K562 (cell line): Measurements from ENCODE around the gene DEDD2. TPM values are rescaled to one million over a fixed set of nuclear protein-coding genes. Genes with fewer than 3 reads are reported as not detected.

Source experiments
- BMI1 ChIP-seq: fragments of 150-350 bp; IDR thresholded peaks from 2 replicates; pipeline ENCODE4 v1.6.1; 2014; ENCODE audit warnings: low read length
- CCAR2 ChIP-seq: fragments of 200-400 bp; formaldehyde crosslinking; IDR thresholded peaks from 2 replicates; pipeline ENCODE4 v1.6.1; 2017; ENCODE audit warnings: mild to moderate bottlenecking, low read depth, low read length
- CHD7 ChIP-seq: fragments of 200-600 bp; sonication (generic); IDR thresholded peaks from one replicate; pipeline ENCODE4 v1.6.1; 2012; ENCODE audit warnings: mild to moderate bottlenecking, low read depth, low read length, inconsistent platforms
- EP400 ChIP-seq: fragments of 450-650 bp; IDR thresholded peaks from 2 replicates; pipeline ENCODE4 v1.6.1; 2017; ENCODE audit warnings: antibody characterized with exemption, mild to moderate bottlenecking, moderate library complexity
- PRDM10 ChIP-seq: fragments of 450-650 bp; IDR thresholded peaks from 2 replicates; pipeline ENCODE4 v1.6.1; 2018; ENCODE audit not compliant: partially characterized antibody
- SETDB1 ChIP-seq: IDR thresholded peaks from one replicate; pipeline ENCODE4 v1.6.1; 2012; ENCODE audit warnings: low read length, control low read depth, inconsistent platforms
- SRF ChIP-seq, 2 experiments: fragments of 250-450, 450-650 bp in 1 of 2; sonication (Bioruptor Pico) in 1 of 2; sonication (generic) in 1 of 2; formaldehyde crosslinking; IDR thresholded peaks; 2 replicates each; pipeline versions ENCODE4 v1.5.0 to v1.5.1; 2020 to 2022; ENCODE audit warnings: mild to moderate bottlenecking in 1 of 2, missing genetic modification reagents in 1 of 2
- ZNF395 ChIP-seq: fragments of 200-800 bp; sonication (Bioruptor generic); IDR thresholded peaks from 2 replicates; pipeline ENCODE4 v1.6.1; 2017; ENCODE audit warnings: missing genetic modification characterization, missing compliant biosample characterization
- ZNF584 ChIP-seq: fragments of 200-800 bp; sonication (Bioruptor generic); IDR thresholded peaks from 2 replicates; pipeline ENCODE4 v1.6.1; 2016; ENCODE audit warnings: low read depth, mild to moderate bottlenecking, missing genetic modification characterization, missing compliant biosample characterization
- polyA plus RNA-seq, 8 experiments: library from polyadenylated mRNA; depleted of rRNA in 4 of 8; stranded (reverse) in 5 of 8; unstranded in 3 of 8; fragments of >200 nt; fragmentation: Nextera tagmentation in 2 of 8; fragmentation: Illumina TruSeq in 1 of 8; extraction: Ambion mirVana in 2 of 8; extraction: Trizol in 1 of 8; gene quantifications; 2 replicates each; pipeline versions ENCODE4 v1.2.1 to v1.2.3, GENCODE V29; 2011 to 2014; ENCODE audit warnings: inconsistent platforms in 1 of 8, missing spikeins in 1 of 8
- total RNA-seq, 7 experiments: library from RNA; depleted of rRNA in 6 of 7; stranded (reverse); fragments of >200 nt in 6 of 7; fragmentation: Illumina TruSeq in 2 of 7; extraction: Trizol in 2 of 7; gene quantifications; 2 replicates each; pipeline versions ENCODE4 v1.2.1 to v1.2.3, GENCODE V29; 2011 to 2021; ENCODE audit warnings: low replicate concordance in 1 of 7

Gene DEDD2
- total and polyA plus RNA-seq, 9 of the 15 experiments (the other 6 are each of a cell fraction or from before 2014, with no cell fraction given), result 4.3 to 43.0 (median 29.2) TPM

GRCh38 chr19:42242512-42243409 is 25.3 kb upstream of the DEDD2 start, which contains the start of gene GSK3A (continued):
- TF ChIP-seq CHD7 (no peak), ZNF395 (peak; percentile 93), CCAR2 (no peak), BMI1 (0 out of 2 replicates have a peak, but pooled peaks have one; percentile 35), EP400 (peak; percentile 71), ZNF584 (CRISPR knock-in tag) (peak; percentile 93), SETDB1 (no peak), SRF (CRISPR knock-in tag; IDR thresholded peaks at IDR 0.05) (peak in 1 of 2 experiments; percentile 11; a peak in 1 of 4 replicates), PRDM10 (peak; percentile 59)
